CD4-positive, alpha-beta T cell treated with Interleukin-4 for 4 hours (primary cell): ENCODE results near the gene TSPOAP1.

ENCODE experiments used
- DNase-seq: peaks from one replicate; pipeline ENCODE4 v3.0.0-alpha.2; 2020

Gene TSPOAP1

GRCh38 chr17:58327363-58328194 lies 1.0 kb downstream of the TSPOAP1 start:
- no peak for DNase-seq

GRCh38 chr17:58326609-58327362 lies 1.8 kb downstream of the TSPOAP1 start:
- no peak for DNase-seq

GRCh38 chr17:58325976-58326468 lies 2.6 kb downstream of the TSPOAP1 start:
- DNase-seq: no peak

DNA sequence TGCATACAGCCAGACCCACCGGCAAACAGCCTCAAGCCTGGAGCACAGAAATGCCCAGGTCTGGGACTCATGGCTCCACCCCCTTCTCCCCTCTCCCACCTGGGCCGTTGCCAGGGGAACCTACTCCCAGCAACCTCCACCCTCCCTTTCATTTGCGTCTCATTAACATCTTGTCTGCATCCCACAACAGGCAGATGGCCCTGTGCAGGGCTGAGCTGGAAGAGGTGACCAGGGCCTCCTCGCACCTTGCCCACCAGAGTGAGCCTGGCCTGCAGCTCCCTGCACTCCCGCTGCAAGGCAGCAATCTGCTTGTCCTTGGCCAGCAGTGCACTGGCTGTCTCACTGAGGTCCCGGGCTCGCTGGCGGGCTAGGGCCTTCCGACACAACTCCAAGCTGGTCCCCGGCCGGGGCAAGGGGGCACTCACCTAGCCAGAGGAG lies 3.3 kb downstream of the TSPOAP1 start:
- DNase-seq: no peak

DNA sequence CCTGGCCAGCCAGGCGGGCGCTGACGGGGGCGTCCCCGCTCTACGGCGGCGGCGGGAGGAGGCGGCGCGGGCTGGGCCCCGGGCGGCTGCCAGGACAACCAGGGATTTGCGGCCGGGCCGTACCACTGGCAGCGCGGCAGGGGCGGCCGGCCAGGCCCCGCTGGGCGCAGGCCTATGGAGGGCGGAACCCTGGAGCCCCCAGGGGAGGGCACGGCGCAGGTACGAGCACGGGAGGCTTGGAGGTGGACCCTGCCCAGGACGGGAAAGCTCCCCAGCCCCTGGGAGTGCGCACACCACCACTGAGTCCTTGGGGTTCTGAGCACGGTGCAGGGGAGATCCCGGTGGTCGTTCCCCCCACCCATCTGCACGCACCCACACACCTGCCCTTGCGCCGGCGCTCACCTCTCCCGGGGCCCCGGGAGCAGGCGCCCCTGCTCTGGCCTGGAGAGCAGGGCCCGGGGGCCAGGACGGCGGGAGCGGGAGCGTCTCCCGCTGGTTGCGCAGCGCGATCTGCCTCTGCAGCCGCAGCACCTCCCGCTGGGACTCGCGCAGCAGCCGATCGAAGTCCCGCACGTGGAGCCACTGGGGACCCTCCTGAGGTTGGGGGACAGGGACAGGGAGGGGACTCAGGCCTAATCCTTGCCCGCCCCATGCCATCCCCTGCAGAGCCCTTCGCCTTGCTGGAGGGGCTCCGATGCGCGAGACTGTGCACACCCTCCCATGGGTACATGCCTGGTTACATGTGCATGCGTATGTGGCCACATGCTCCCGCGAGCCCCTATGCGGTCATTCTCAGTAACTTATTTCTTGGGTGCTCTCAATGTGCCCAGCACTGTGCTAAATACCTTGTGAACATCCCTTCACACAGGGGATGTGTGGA lies 3.9 kb downstream of the TSPOAP1 start:
- no peak for DNase-seq

- DNase-seq: no peak
Observed at GRCh38 chr17:58324056-58324408, 4.6 kb downstream of the TSPOAP1 start.

- no peak for DNase-seq
Observed at GRCh38 chr17:58323366-58324055, 5.1 kb downstream of the TSPOAP1 start.

- no peak for DNase-seq
Observed at GRCh38 chr17:58322581-58323185, 5.9 kb downstream of the TSPOAP1 start.

- no peak for DNase-seq
Observed at GRCh38 chr17:58321571-58322525, 6.7 kb downstream of the TSPOAP1 start.

DNA sequence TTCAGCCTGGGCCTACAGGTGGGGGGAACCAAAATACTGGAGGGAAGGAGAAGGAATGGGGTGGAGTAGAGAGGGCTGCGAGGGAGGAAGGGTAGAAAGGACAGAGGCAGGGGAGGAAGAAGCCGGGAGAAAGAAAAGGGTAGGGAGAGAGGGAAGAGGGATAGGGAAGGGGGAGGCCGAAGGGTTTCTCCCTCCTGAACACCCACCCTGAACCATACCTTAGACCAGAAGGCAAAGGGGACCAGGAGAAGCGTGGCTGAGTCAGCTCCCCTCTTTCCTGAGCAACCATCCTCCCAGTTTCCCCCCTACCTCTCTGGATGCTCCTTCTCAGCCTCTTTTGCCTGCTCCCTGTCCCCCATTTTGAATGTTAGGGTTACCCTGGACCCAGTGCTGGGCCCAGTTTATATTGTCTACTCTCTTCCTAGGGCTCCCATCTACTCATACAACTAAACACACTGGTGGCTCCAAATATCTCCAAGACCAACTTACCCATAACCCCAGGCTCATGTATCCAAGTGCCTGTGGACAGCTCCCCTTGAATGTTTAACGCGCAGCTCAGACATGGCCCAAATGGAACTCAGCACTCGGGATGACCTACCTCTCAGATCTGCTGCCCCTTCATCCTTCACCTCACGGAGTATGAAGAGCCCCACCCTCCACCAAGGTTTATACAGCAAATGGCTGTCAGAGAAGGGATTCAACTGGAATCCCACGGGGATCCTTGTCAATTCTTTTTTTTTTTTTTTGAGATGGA lies 7.8 kb downstream of the TSPOAP1 start:
- DNase-seq: no peak

- no peak for DNase-seq
Observed at GRCh38 chr17:58320163-58320558, 8.4 kb downstream of the TSPOAP1 start.

- no peak for DNase-seq
Observed at GRCh38 chr17:58319173-58320162, 9.1 kb downstream of the TSPOAP1 start.

DNA sequence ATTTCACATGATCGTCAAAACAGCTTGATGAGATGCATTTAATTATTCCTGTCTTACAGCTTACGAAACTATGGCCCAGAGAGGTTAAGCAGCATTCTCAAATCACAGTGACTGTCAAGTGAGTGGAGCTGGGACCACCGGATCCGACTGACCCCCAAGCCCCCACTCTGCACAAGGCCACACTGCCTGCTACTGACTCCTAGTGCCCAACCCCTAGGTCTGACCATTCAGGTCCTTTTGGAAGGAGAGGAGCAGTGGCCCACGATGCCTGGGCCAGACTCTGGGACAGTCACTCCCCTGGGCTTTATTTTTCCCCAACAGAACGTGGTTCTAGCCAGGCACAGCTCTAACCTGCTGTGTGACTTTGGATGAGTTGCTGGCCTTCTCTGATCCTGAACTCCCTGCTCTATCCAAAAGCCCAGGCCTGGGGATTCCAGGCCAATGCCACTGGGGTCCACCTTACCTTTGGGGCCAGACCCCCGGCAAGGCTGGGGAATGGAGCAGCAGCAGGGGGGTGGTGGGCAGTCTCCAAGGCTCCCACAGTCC lies 9.9 kb downstream of the TSPOAP1 start:
- no peak for DNase-seq

DNA sequence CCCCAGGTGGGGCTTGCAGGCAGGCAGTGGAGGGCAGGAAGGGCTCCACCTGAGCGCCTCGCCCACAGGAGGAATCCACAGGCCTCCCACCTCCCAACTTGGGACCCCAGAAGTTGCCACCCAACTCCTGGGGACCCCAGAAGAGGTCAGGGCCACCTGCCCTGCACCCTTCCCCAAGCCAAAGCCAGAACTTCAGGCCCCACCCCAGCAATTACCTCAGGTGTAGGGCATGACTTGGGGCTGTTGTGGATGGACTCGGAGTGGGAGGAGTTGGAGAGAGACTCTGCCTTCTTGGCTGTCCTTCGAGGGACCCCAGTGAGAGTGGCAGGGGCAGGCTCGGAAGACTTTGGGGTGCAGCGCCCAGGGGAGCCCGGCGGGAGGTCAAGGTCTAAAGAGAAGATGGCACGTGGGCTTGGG lies 10.5 kb downstream of the TSPOAP1 start:
- no peak for DNase-seq

DNA sequence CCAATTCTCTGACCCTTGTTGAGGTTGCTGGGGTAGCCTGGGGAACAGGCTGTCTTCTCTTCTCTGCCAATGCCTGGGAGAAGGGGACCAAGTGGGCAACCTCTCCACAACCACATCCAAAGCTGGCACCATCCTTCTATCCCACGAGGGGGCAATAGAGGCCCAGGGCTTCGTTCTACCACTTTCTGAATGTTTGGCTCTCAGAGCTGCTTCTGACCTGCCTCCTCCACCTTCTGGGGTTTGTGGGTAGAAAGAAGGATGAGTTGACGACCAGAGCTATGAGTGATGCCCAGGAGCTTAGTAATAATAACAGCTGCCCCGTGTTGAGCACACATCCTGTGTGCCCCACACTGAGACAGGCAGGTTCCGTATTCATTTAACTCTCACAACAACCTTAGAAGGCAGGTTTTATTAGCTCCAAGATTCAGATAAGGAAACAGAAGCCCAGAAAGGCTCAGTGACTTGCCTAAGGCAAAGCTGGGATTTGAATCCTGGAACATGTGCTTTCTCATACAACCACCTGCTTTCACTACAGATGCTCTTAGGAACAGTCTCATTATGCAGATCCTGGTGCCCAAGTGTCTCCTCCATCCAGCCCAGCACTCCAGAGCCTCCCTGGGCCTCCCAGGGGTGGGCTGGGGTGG lies 11.1 kb downstream of the TSPOAP1 start:
- DNase-seq: peak; percentile 93

- DNase-seq: no peak
Observed at GRCh38 chr17:58316260-58316960, 12.2 kb downstream of the TSPOAP1 start.

DNA sequence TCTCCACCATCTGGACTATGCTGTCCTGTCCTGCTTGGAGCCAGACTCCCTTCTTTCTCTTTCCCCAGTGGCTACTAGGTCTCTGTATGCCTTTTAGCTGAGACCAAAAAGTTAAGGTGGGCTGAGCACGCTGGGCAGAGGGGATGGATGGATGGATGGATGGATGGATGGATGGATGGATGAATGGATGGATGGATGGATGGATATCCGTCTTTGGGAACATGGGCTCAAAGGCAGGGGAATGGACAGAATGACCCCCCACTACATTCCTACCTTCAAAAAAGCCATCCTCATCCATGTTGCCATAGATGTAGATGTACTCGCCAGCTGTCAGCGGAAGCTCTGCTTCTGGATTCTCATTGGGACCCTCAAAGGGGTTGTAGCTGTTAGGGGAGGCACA lies 12.8 kb downstream of the TSPOAP1 start:
- DNase-seq: no peak
